Trophoblast cell (in vitro differentiated cells and primary cell): ENCODE measurements around the gene TRIM4.
"Not testable (repeated sequence)": the region's sequence is repeated elsewhere in the genome, so short reads cannot be mapped to it uniquely, and the experiment has no call there.

Experiments
- DNase-seq, 2 donors: peaks; one replicate each; pipeline ENCODE4 v3.0.0-alpha.2; 2016
- H2AFZ ChIP-seq: 2 replicates; pipeline ENCODE4 v1.6.1; 2013; ENCODE audit warnings: low read length, moderate library complexity, mild to moderate bottlenecking; ENCODE audit not compliant: insufficient read depth, poor library complexity
- H2AK5ac ChIP-seq: 2 replicates; pipeline ENCODE4 v1.6.1; 2013; ENCODE audit warnings: mild to moderate bottlenecking, low read length
- H2BK120ac ChIP-seq: 2 replicates; pipeline ENCODE4 v1.6.1; 2013; ENCODE audit warnings: low read length, mild to moderate bottlenecking, moderate library complexity; ENCODE audit not compliant: insufficient read depth, poor library complexity
- H2BK12ac ChIP-seq: 2 replicates; pipeline ENCODE4 v1.6.1; 2013; ENCODE audit warnings: mild to moderate bottlenecking, low read length, moderate library complexity
- H2BK5ac ChIP-seq: 2 replicates; pipeline ENCODE4 v1.6.1; 2013; ENCODE audit warnings: low read length, low read depth, moderate library complexity, mild to moderate bottlenecking; ENCODE audit not compliant: poor library complexity
- H3K14ac ChIP-seq: 2 replicates; pipeline ENCODE4 v1.6.1; 2013; ENCODE audit warnings: mild to moderate bottlenecking, low read length
- H3K18ac ChIP-seq: 2 replicates; pipeline ENCODE4 v1.6.1; 2013; ENCODE audit warnings: mild to moderate bottlenecking, low read length
- H3K23ac ChIP-seq: 2 replicates; pipeline ENCODE4 v1.6.1; 2013; ENCODE audit warnings: low read length
- H3K27ac ChIP-seq: 2 replicates; pipeline ENCODE4 v1.5.1; 2013; ENCODE audit warnings: low read depth, mild to moderate bottlenecking, inconsistent platforms, low read length, moderate library complexity
- H3K27me3 ChIP-seq: 2 replicates; pipeline ENCODE4 v1.6.1; 2013; ENCODE audit warnings: inconsistent platforms, mild to moderate bottlenecking, low read length, moderate library complexity; ENCODE audit not compliant: insufficient read depth
- H3K36me3 ChIP-seq, 2 experiments: 1 replicate in 1 of 2; 2 replicates in 1 of 2; pipeline ENCODE4 v1.6.1; 2013; ENCODE audit warnings: low read length in 2 of 2, mild to moderate bottlenecking in 2 of 2, moderate library complexity in 1 of 2; ENCODE audit not compliant: insufficient read depth in 2 of 2, control insufficient read depth in 1 of 2
- H3K4ac ChIP-seq: 2 replicates; pipeline ENCODE4 v1.6.1; 2013; ENCODE audit warnings: low read depth, mild to moderate bottlenecking, low read length, moderate library complexity
- H3K4me1 ChIP-seq, 2 experiments: 1 replicate in 1 of 2; 2 replicates in 1 of 2; pipeline ENCODE4 v1.6.1; 2013; ENCODE audit warnings: low read length in 2 of 2, mild to moderate bottlenecking in 2 of 2, moderate library complexity in 1 of 2; ENCODE audit not compliant: insufficient read depth in 2 of 2, control insufficient read depth in 1 of 2
- H3K4me2 ChIP-seq: 2 replicates; pipeline ENCODE4 v1.6.1; 2013; ENCODE audit warnings: inconsistent platforms, mild to moderate bottlenecking, low read length, moderate library complexity
- H3K4me3 ChIP-seq: 2 replicates; pipeline ENCODE4 v1.5.1; 2013; ENCODE audit warnings: mild to moderate bottlenecking, low read depth, low read length, inconsistent platforms
- H3K79me1 ChIP-seq: one replicate; pipeline ENCODE4 v1.6.1; 2013; ENCODE audit warnings: low read length
- H3K79me2 ChIP-seq: 2 replicates; pipeline ENCODE4 v1.6.1; 2013; ENCODE audit warnings: low read length, mild to moderate bottlenecking; ENCODE audit not compliant: control insufficient read depth, insufficient read depth, poor library complexity
- H3K9ac ChIP-seq: 2 replicates; pipeline ENCODE4 v1.6.1; 2013; ENCODE audit warnings: mild to moderate bottlenecking, low read length
- H3K9me3 ChIP-seq: 2 replicates; pipeline ENCODE4 v1.6.1; 2013; ENCODE audit warnings: low read depth, mild to moderate bottlenecking, control low read depth, inconsistent platforms, low read length; ENCODE audit not compliant: insufficient read depth
- H4K12ac ChIP-seq: 2 replicates; pipeline ENCODE4 v1.6.1; 2013; ENCODE audit warnings: low read depth, mild to moderate bottlenecking, low read length, moderate library complexity
- H4K8ac ChIP-seq: 2 replicates; pipeline ENCODE4 v1.6.1; 2013; ENCODE audit warnings: low read depth, mild to moderate bottlenecking, low read length, moderate library complexity
- H4K91ac ChIP-seq: one replicate; pipeline ENCODE4 v1.6.1; 2013; ENCODE audit warnings: low read depth, mild to moderate bottlenecking, low read length, moderate library complexity
- WGBS: extraction: QIAGEN DNeasy Blood & Tissue Kit; methylation state at CpG from one replicate; pipeline ENCODE4 v1.1.7; 2013; ENCODE audit warnings: missing lambda C conversion rate; ENCODE audit not compliant: insufficient read length, insufficient coverage; ENCODE audit errors: extremely low coverage; 5-methylcytosine and 5-hydroxymethylcytosine counted together

The TRIM4 gene

GRCh38 chr7:99894738-99895137 lies 24.6 kb downstream of the TRIM4 start:
- H2BK12ac ChIP-seq, result no peak overlapping the region
- H3K4ac ChIP-seq, result no peak overlapping the region
- no peaks in the 10 kb centered on the region for H3K36me3 ChIP-seq
- H4K12ac ChIP-seq, result no peak overlapping the region
- no peaks in the 10 kb centered on the region for H3K27me3 ChIP-seq
- H3K9ac ChIP-seq, result no peak overlapping the region
- H3K18ac ChIP-seq, result no peak overlapping the region
- DNase-seq, result no peak
- H3K4me2 ChIP-seq, result no peak overlapping the region
- H4K8ac ChIP-seq, result no peak overlapping the region
- H3K23ac ChIP-seq, result no peak overlapping the region
- H2BK120ac ChIP-seq, result no peak overlapping the region
- no peak overlapping the region for H2AFZ ChIP-seq
- H3K4me1 ChIP-seq, result peaks cover 11 to 12% of the 10 kb centered on the region in 2 experiments
- H2BK5ac ChIP-seq, result no peak overlapping the region
- H2AK5ac ChIP-seq, result no peak overlapping the region
- no peak overlapping the region for H3K27ac ChIP-seq
- H3K79me1 ChIP-seq, result no peaks in the 10 kb centered on the region
- H3K9me3 ChIP-seq, result peaks cover 2% of the 10 kb centered on the region
- no peak overlapping the region for H3K14ac ChIP-seq
- no peak overlapping the region for H4K91ac ChIP-seq
- no peaks in the 10 kb centered on the region for H3K79me2 ChIP-seq
- no peak overlapping the region for H3K4me3 ChIP-seq

GRCh38 chr7:99893280-99893679 lies 26.1 kb downstream of the TRIM4 start:
- no peak overlapping the region for H2BK5ac ChIP-seq
- no peak overlapping the region for H4K91ac ChIP-seq
- H2BK120ac ChIP-seq, result no peak overlapping the region
- no peak overlapping the region for H3K14ac ChIP-seq
- no peak overlapping the region for H3K4me2 ChIP-seq
- H2AK5ac ChIP-seq, result no peak overlapping the region
- no peaks in the 10 kb centered on the region for H3K79me2 ChIP-seq
- no peak for DNase-seq
- H3K9me3 ChIP-seq, result peaks cover 2% of the 10 kb centered on the region
- no peak overlapping the region for H3K4me3 ChIP-seq
- no peak overlapping the region for H4K8ac ChIP-seq
- H3K4ac ChIP-seq, result no peak overlapping the region
- no peaks in the 10 kb centered on the region for H3K36me3 ChIP-seq
- no peaks in the 10 kb centered on the region for H3K79me1 ChIP-seq
- no peaks in the 10 kb centered on the region for H3K27me3 ChIP-seq
- no peak overlapping the region for H2AFZ ChIP-seq
- no CpG with 5 or more reads among the region's 5 CpGs for WGBS
- H3K4me1 ChIP-seq, result peaks cover 1 to 3% of the 10 kb centered on the region in 2 experiments
- no peak overlapping the region for H3K9ac ChIP-seq
- H3K18ac ChIP-seq, result no peak overlapping the region
- H3K27ac ChIP-seq, result no peak overlapping the region
- H2BK12ac ChIP-seq, result no peak overlapping the region
- no peak overlapping the region for H3K23ac ChIP-seq
- H4K12ac ChIP-seq, result no peak overlapping the region

GRCh38 chr7:99890348-99890747 lies 29.0 kb downstream of the TRIM4 start:
- not testable (repeated sequence) for H4K91ac ChIP-seq, H3K4ac ChIP-seq, H3K79me2 ChIP-seq, DNase-seq, H2BK12ac ChIP-seq, H2BK5ac ChIP-seq, H3K23ac ChIP-seq, H4K12ac ChIP-seq, H3K4me1 ChIP-seq, H3K18ac ChIP-seq, H3K27ac ChIP-seq, H3K9me3 ChIP-seq, H3K79me1 ChIP-seq, H2AFZ ChIP-seq, H2AK5ac ChIP-seq, H3K9ac ChIP-seq, H4K8ac ChIP-seq, H3K36me3 ChIP-seq, H3K4me2 ChIP-seq, H3K14ac ChIP-seq, H3K27me3 ChIP-seq, H3K4me3 ChIP-seq, H2BK120ac ChIP-seq
- no CpG with 5 or more reads among the region's 2 CpGs for WGBS

GRCh38 chr7:99888366-99888765 lies 31.0 kb downstream of the TRIM4 start:
- H3K27me3 ChIP-seq, H2BK5ac ChIP-seq, H3K36me3 ChIP-seq, H3K14ac ChIP-seq, H4K91ac ChIP-seq, H3K9me3 ChIP-seq, H3K23ac ChIP-seq, H2AK5ac ChIP-seq, H3K4me3 ChIP-seq, H2AFZ ChIP-seq, H3K18ac ChIP-seq, DNase-seq, H3K4me1 ChIP-seq, H2BK120ac ChIP-seq, H3K27ac ChIP-seq, H4K12ac ChIP-seq, H3K4ac ChIP-seq, H3K79me1 ChIP-seq, H4K8ac ChIP-seq, H3K9ac ChIP-seq, H3K79me2 ChIP-seq, H3K4me2 ChIP-seq, H2BK12ac ChIP-seq: not testable (repeated sequence)
- WGBS, result no CpG with 5 or more reads among the region's 29 CpGs
